Measurements from ENCODE around the gene MRGPRX3.

Gene MRGPRX3

GRCh38 chr11:18132341-18132740 lies at the start of gene MRGPRX3:
MRGPRX3 (plus strand) TSS chr11:18132571; CDS start chr11:18137203, 4,632 bp downstream.
- TF ChIP-seq CTCF (IDR thresholded peaks at IDR 0.05): no peak
- Histone ChIP-seq H3K36me3 (no peaks in the 10 kb centered on the region), H3K9me3 (no peaks in the 10 kb centered on the region), H3K4me1 (ENCODE audit: control insufficient read depth in 1 of 2, insufficient read depth in 1 of 2, low read depth in 1 of 2, low read length in 1 of 2) (no peaks in the 10 kb centered on the region), H3K27ac (no peak within 1 kb of the TSS), H3K4me3 (ENCODE audit: low read depth in 1 of 2, low read length in 1 of 2) (no peak within 1 kb of the TSS), H3K27me3 (peaks cover 39% of the 10 kb centered on the region)

GRCh38 chr11:18088366-18088765 lies 44.0 kb upstream of the MRGPRX3 start:
- H3K27ac ChIP-seq: no peak overlapping the region
- peaks cover 11 to 12% of the 10 kb centered on the region in 2 experiments for H3K4me1 ChIP-seq (ENCODE audit: control insufficient read depth in 1 of 2, insufficient read depth in 1 of 2, low read depth in 1 of 2, low read length in 1 of 2)
- peaks cover 7% of the 10 kb centered on the region for H3K36me3 ChIP-seq
- no peak for TF ChIP-seq CTCF (IDR thresholded peaks at IDR 0.05)
- H3K27me3 ChIP-seq: no peaks in the 10 kb centered on the region
- H3K9me3 ChIP-seq: no peaks in the 10 kb centered on the region
- H3K4me3 ChIP-seq (ENCODE audit: low read depth in 1 of 2, low read length in 1 of 2): no peak overlapping the region

DNA sequence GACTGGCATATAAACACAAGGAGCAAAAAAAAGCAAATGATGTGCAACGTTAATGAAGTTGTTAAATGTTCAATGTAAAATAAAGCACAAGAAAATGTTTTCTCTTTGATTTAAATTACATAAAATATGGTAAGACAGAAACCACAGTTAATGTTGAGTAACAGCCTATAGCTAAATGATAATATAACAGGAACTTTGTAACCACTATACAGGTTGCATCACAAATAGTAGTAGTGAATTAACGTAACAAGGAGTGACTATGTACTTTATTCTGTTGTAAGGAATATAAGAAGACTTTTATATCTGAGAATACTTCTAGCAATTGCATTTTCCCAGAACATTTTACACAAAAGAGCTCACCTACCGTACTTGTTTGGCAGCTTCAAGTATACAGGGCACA lies 43.4 kb upstream of the MRGPRX3 start:
- Histone ChIP-seq H3K36me3 (peaks cover 7% of the 10 kb centered on the region), H3K27ac (no peak overlapping the region), H3K9me3 (no peaks in the 10 kb centered on the region), H3K27me3 (no peaks in the 10 kb centered on the region), H3K4me3 (ENCODE audit: low read depth in 1 of 2, low read length in 1 of 2) (no peak overlapping the region), H3K4me1 (ENCODE audit: control insufficient read depth in 1 of 2, insufficient read depth in 1 of 2, low read depth in 1 of 2, low read length in 1 of 2) (peaks cover 11 to 12% of the 10 kb centered on the region in 2 experiments)
- TF ChIP-seq CTCF (IDR thresholded peaks at IDR 0.05): no peak

- peaks cover 11 to 12% of the 10 kb centered on the region in 2 experiments for H3K4me1 ChIP-seq (ENCODE audit: control insufficient read depth in 1 of 2, insufficient read depth in 1 of 2, low read depth in 1 of 2, low read length in 1 of 2)
- H3K4me3 ChIP-seq (ENCODE audit: low read depth in 1 of 2, low read length in 1 of 2): no peak overlapping the region
- peaks cover 20% of the 10 kb centered on the region for H3K36me3 ChIP-seq
- H3K27ac ChIP-seq: no peak overlapping the region
- no peak for TF ChIP-seq CTCF (IDR thresholded peaks at IDR 0.05)
- H3K9me3 ChIP-seq: no peaks in the 10 kb centered on the region
- no peaks in the 10 kb centered on the region for H3K27me3 ChIP-seq
Measured at GRCh38 chr11:18091731-18092130, 40.6 kb upstream of the MRGPRX3 start.

DNA sequence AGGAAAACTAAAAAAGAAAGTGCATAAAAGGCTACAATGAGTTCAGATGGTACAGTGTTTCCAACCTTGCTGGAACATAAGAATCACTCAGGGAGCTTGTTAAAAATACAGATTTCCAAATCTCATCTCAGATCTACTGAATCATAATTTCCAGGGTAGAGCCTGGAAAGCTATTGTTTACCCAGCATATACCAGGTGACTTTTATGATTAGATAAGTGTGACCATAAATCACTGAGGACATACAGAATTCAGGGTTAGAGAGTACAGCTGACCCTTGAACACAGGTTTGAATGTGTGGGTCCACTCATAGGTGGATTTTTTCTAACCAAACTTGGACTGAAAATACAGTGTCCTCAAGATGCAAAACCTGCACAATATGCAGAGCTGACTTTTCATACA lies 38.4 kb upstream of the MRGPRX3 start:
- H3K4me1 ChIP-seq (ENCODE audit: control insufficient read depth in 1 of 2, insufficient read depth in 1 of 2, low read depth in 1 of 2, low read length in 1 of 2): peaks cover 5 to 6% of the 10 kb centered on the region in 2 experiments
- no peak overlapping the region for H3K27ac ChIP-seq
- H3K4me3 ChIP-seq (ENCODE audit: low read depth in 1 of 2, low read length in 1 of 2): no peak overlapping the region
- H3K27me3 ChIP-seq: no peaks in the 10 kb centered on the region
- no peak for TF ChIP-seq CTCF (IDR thresholded peaks at IDR 0.05)
- peaks cover 20% of the 10 kb centered on the region for H3K36me3 ChIP-seq
- H3K9me3 ChIP-seq: no peaks in the 10 kb centered on the region
